HepG2 (cell line): ENCODE results near the gene RARS1. TPM values are rescaled to one million over a fixed set of nuclear protein-coding genes. Genes with fewer than 3 reads are reported as not detected.

Experiments
- ELF1 ChIP-seq: sonication (generic); formaldehyde crosslinking; IDR thresholded peaks from 2 replicates; pipeline ENCODE4 v1.4.0; 2020; ENCODE audit warnings: missing genetic modification reagents
- ELK4 ChIP-seq: sonication (generic); formaldehyde crosslinking; IDR thresholded peaks from 2 replicates; pipeline ENCODE4 v1.9.0; 2021; ENCODE audit warnings: missing genetic modification reagents, borderline replicate concordance
- HNF1A ChIP-seq, 2 experiments: sonication (generic) in 1 of 2; formaldehyde crosslinking in 1 of 2; IDR thresholded peaks; 2 replicates each; pipeline versions ENCODE4 v1.4.0 to v1.6.1; 2016 to 2020; ENCODE audit warnings: borderline replicate concordance in 1 of 2, low read depth in 1 of 2, mild to moderate bottlenecking in 1 of 2, missing genetic modification reagents in 1 of 2
- RNF219 ChIP-seq: sonication (generic); formaldehyde crosslinking; IDR thresholded peaks from 2 replicates; pipeline ENCODE4 v1.5.0; 2020; ENCODE audit warnings: mild to moderate bottlenecking, missing genetic modification reagents
- ZBED4 ChIP-seq: sonication (generic); formaldehyde crosslinking; IDR thresholded peaks from 2 replicates; pipeline ENCODE4 v1.4.0; 2020; ENCODE audit warnings: missing genetic modification reagents, borderline replicate concordance
- polyA plus RNA-seq, 8 experiments: library from polyadenylated mRNA; depleted of rRNA in 3 of 8; stranded (reverse) in 7 of 8; unstranded in 1 of 8; fragments of >200 nt; fragmentation: Illumina TruSeq in 4 of 8; extraction: Trizol in 4 of 8; gene quantifications; 2 replicates each; pipeline versions ENCODE4 v1.2.1 to v1.2.3, GENCODE V29; 2011 to 2016; ENCODE audit warnings: low read depth in 4 of 8, missing spikeins in 1 of 8, mixed read lengths in 1 of 8; ENCODE audit not compliant: insufficient read depth in 1 of 8
- total RNA-seq, 5 experiments: library from RNA; depleted of rRNA; stranded (reverse); fragments of >200 nt; fragmentation: Illumina TruSeq; extraction: Trizol; gene quantifications; 2 replicates each; pipeline ENCODE4 v1.2.3, GENCODE V29; 2016; ENCODE audit warnings: low read depth in 1 of 5

Gene RARS1
- total and polyA plus RNA-seq, 2 of the 13 experiments (the other 11 are each of a cell fraction or from before 2014, with no cell fraction given) = 54.6 to 170 TPM

GRCh38 chr5:168486136-168486879 is at the start of gene RARS1 (continued):
- TF ChIP-seq ELK4 (CRISPR knock-in tag) = peak; percentile 45; the same call in 1 of the 2 replicates
- no peak for TF ChIP-seq RNF219 (CRISPR knock-in tag)
- no peak for TF ChIP-seq HNF1A (IDR thresholded peaks at IDR 0.05; ENCODE audit: low read depth)
- TF ChIP-seq HNF1A (CRISPR knock-in tag; IDR thresholded peaks at IDR 0.05; ENCODE audit: borderline replicate concordance) = peak; percentile 64; the same call in 1 of the 2 replicates
- peak; percentile 90 for TF ChIP-seq ELF1 (CRISPR knock-in tag)
- peak; percentile 51; the same call in 1 of the 2 replicates for TF ChIP-seq ZBED4
